Neural cell (in vitro differentiated cells): ENCODE measurements around the gene COG5. TPM values are rescaled to one million over a fixed set of nuclear protein-coding genes. Genes with fewer than 3 reads are reported as not detected.

Experiments used
- H2AFZ ChIP-seq: fragments of 200-600, 300-800 bp; sonication (generic), shearing (Covaris generic); 2 replicates; pipeline ENCODE4 v1.6.0; 2014; ENCODE audit warnings: low read depth, mild to moderate bottlenecking, antibody characterized with exemption, low read length, moderate library complexity
- H3F3A ChIP-seq: fragments of 200-600 bp; shearing (Covaris generic); 2 replicates; pipeline ENCODE4 v1.6.1; 2016; ENCODE audit warnings: mild to moderate bottlenecking, moderate library complexity, mixed read lengths, antibody characterized with exemption, low read length; ENCODE audit not compliant: insufficient read depth, poor library complexity, severe bottlenecking
- H3K27ac ChIP-seq: fragments of 200-600, 300-800 bp; sonication (generic), shearing (Covaris generic); 2 replicates; pipeline ENCODE4 v1.5.1; 2014; ENCODE audit warnings: mild to moderate bottlenecking, low read length, moderate library complexity
- H3K27me3 ChIP-seq: fragments of 300-800, 200-600 bp; sonication (generic), shearing (Covaris generic); 2 replicates; pipeline ENCODE4 v1.6.0; 2014; ENCODE audit warnings: mild to moderate bottlenecking, low read depth, low read length, moderate library complexity; ENCODE audit not compliant: insufficient read depth
- H3K36me3 ChIP-seq: fragments of 300-800, 200-600 bp; sonication (generic), shearing (Covaris generic); 2 replicates; pipeline ENCODE4 v1.5.1; 2014; ENCODE audit warnings: mild to moderate bottlenecking, antibody characterized with exemption, low read length, moderate library complexity; ENCODE audit not compliant: insufficient read depth
- H3K4me2 ChIP-seq: fragments of 300-800, 200-600 bp; sonication (generic), shearing (Covaris generic); 2 replicates; pipeline ENCODE4 v1.6.0; 2014; ENCODE audit warnings: mild to moderate bottlenecking, low read length
- H3K4me3 ChIP-seq: fragments of 300-800, 200-600 bp; sonication (generic), shearing (Covaris generic); 2 replicates; pipeline ENCODE4 v1.5.1; 2014; ENCODE audit warnings: mild to moderate bottlenecking, low read length, moderate library complexity
- H3K79me2 ChIP-seq: fragments of 200-600 bp; shearing (Covaris generic); replicated peaks from 2 replicates; pipeline ENCODE4 v1.6.0; 2014; ENCODE audit warnings: mild to moderate bottlenecking, low read length, moderate library complexity; ENCODE audit not compliant: insufficient read depth
- H3K9ac ChIP-seq: fragments of 300-800, 200-600 bp; sonication (generic), shearing (Covaris generic); 2 replicates; pipeline ENCODE4 v1.6.1; 2016; ENCODE audit warnings: mild to moderate bottlenecking, low read length, mixed read lengths
- H3K9me2 ChIP-seq: fragments of 200-600 bp; shearing (Covaris generic); 2 replicates; pipeline ENCODE4 v1.6.1; 2016; ENCODE audit warnings: mild to moderate bottlenecking, low read length, mixed read lengths; ENCODE audit not compliant: insufficient read depth
- H3K9me3 ChIP-seq: fragments of 200-600, 300-800 bp; sonication (generic), shearing (Covaris generic); 2 replicates; pipeline ENCODE4 v1.6.1; 2016; ENCODE audit warnings: mild to moderate bottlenecking, mixed run types, low read length, moderate library complexity, mixed read lengths
- H4K20me1 ChIP-seq: fragments of 200-600 bp; shearing (Covaris generic); 2 replicates; pipeline ENCODE4 v1.6.1; 2016; ENCODE audit warnings: mild to moderate bottlenecking, mixed run types; ENCODE audit not compliant: insufficient read depth
- EP300 ChIP-seq: fragments of 450-650 bp; conservative IDR thresholded peaks from 2 replicates; pipeline ENCODE4 v1.6.1; 2014; ENCODE audit warnings: antibody characterized with exemption, mild to moderate bottlenecking, moderate library complexity; ENCODE audit not compliant: poor library complexity, severe bottlenecking
- EZH2 ChIP-seq: fragments of 200-600, 300-800 bp; shearing (Covaris generic), sonication (generic); IDR thresholded peaks from 2 replicates; pipeline ENCODE4 v1.6.1; 2014; ENCODE audit warnings: antibody characterized with exemption, low read length, borderline replicate concordance, mild to moderate bottlenecking; ENCODE audit not compliant: insufficient read depth, poor library complexity, severe bottlenecking
- MXI1 ChIP-seq: fragments of 450-650 bp; conservative IDR thresholded peaks from 2 replicates; pipeline ENCODE4 v1.6.1; 2014; ENCODE audit warnings: antibody characterized with exemption, mild to moderate bottlenecking; ENCODE audit not compliant: poor library complexity, severe bottlenecking
- POLR2AphosphoS5 ChIP-seq: IDR thresholded peaks from 2 replicates; pipeline ENCODE4 v1.6.1; 2012
- RAD21 ChIP-seq: fragments of 450-650 bp; conservative IDR thresholded peaks from 2 replicates; pipeline ENCODE4 v1.6.1; 2014; ENCODE audit warnings: antibody characterized with exemption, mild to moderate bottlenecking, moderate library complexity
- SMC3 ChIP-seq: fragments of 450-650 bp; conservative IDR thresholded peaks from 2 replicates; pipeline ENCODE4 v1.6.1; 2014; ENCODE audit warnings: antibody characterized with exemption, mild to moderate bottlenecking, moderate library complexity; ENCODE audit not compliant: poor library complexity
- TAF1 ChIP-seq: IDR thresholded peaks from 2 replicates; pipeline ENCODE4 v1.6.1; 2012; ENCODE audit warnings: low read depth
- polyA plus RNA-seq: library from polyadenylated mRNA; depleted of rRNA; stranded (reverse); fragments of >200 nt; gene quantifications from 2 replicates; pipeline ENCODE4 v1.2.3, GENCODE V29; 2014
- TF ChIP-seq, protein P1 (sequence below): IDR thresholded peaks from 2 replicates; pipeline ENCODE4 v1.6.1; 2012; ENCODE audit warnings: borderline replicate concordance
- TF ChIP-seq, protein P2 (sequence below): fragments of 450-650 bp; IDR thresholded peaks from 2 replicates; pipeline ENCODE4 v1.5.1; 2014; ENCODE audit warnings: antibody characterized with exemption, mild to moderate bottlenecking, moderate library complexity; ENCODE audit not compliant: poor library complexity, severe bottlenecking

The COG5 gene
- polyA plus RNA-seq, 1 donor from 2014 or later: 13.3 TPM

DNA sequence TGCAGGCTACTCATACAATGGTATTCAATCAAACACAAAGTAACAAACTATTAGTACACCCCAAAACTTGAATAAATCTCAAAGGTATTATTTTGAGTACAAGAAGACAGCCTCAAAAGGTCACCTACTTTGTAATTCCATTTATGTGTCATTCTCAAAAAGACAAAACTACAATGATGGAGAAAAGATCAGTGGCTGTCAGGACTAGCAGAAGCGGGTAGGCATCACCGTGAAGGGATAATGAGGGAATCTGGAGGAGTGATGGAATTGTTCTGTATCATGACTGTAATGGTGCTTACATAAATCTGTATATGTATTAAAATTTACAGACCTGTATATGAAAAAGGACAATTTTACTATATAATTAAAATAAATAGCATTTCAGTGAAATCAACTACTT is 37.0 kb downstream of the COG5 start:
- H3K27me3 ChIP-seq: no peaks in the 10 kb centered on the region
- H3K9ac ChIP-seq: no peak overlapping the region
- H3K4me3 ChIP-seq: no peak overlapping the region
- no peaks in the 10 kb centered on the region for H3F3A ChIP-seq
- H3K9me3 ChIP-seq: no peaks in the 10 kb centered on the region
- H3K36me3 ChIP-seq: no peaks in the 10 kb centered on the region
- no peak overlapping the region for H2AFZ ChIP-seq
- no peaks in the 10 kb centered on the region for H3K9me2 ChIP-seq
- H3K4me2 ChIP-seq: peak overlapping the region; percentile 12
- peak overlapping the region; percentile 62 for H3K27ac ChIP-seq
- TF ChIP-seq SMC3 (no peak), EZH2 (no peak), TAF1 (no peak), EP300 (peak; percentile 90), RAD21 (no peak), MXI1 (no peak), POLR2AphosphoS5 (peak; percentile 67)
- TF ChIP-seq, protein P1, sequence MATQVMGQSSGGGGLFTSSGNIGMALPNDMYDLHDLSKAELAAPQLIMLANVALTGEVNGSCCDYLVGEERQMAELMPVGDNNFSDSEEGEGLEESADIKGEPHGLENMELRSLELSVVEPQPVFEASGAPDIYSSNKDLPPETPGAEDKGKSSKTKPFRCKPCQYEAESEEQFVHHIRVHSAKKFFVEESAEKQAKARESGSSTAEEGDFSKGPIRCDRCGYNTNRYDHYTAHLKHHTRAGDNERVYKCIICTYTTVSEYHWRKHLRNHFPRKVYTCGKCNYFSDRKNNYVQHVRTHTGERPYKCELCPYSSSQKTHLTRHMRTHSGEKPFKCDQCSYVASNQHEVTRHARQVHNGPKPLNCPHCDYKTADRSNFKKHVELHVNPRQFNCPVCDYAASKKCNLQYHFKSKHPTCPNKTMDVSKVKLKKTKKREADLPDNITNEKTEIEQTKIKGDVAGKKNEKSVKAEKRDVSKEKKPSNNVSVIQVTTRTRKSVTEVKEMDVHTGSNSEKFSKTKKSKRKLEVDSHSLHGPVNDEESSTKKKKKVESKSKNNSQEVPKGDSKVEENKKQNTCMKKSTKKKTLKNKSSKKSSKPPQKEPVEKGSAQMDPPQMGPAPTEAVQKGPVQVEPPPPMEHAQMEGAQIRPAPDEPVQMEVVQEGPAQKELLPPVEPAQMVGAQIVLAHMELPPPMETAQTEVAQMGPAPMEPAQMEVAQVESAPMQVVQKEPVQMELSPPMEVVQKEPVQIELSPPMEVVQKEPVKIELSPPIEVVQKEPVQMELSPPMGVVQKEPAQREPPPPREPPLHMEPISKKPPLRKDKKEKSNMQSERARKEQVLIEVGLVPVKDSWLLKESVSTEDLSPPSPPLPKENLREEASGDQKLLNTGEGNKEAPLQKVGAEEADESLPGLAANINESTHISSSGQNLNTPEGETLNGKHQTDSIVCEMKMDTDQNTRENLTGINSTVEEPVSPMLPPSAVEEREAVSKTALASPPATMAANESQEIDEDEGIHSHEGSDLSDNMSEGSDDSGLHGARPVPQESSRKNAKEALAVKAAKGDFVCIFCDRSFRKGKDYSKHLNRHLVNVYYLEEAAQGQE: peak; percentile 44
- TF ChIP-seq, protein P2, sequence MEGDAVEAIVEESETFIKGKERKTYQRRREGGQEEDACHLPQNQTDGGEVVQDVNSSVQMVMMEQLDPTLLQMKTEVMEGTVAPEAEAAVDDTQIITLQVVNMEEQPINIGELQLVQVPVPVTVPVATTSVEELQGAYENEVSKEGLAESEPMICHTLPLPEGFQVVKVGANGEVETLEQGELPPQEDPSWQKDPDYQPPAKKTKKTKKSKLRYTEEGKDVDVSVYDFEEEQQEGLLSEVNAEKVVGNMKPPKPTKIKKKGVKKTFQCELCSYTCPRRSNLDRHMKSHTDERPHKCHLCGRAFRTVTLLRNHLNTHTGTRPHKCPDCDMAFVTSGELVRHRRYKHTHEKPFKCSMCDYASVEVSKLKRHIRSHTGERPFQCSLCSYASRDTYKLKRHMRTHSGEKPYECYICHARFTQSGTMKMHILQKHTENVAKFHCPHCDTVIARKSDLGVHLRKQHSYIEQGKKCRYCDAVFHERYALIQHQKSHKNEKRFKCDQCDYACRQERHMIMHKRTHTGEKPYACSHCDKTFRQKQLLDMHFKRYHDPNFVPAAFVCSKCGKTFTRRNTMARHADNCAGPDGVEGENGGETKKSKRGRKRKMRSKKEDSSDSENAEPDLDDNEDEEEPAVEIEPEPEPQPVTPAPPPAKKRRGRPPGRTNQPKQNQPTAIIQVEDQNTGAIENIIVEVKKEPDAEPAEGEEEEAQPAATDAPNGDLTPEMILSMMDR: no peak
- H3K79me2 ChIP-seq: no peaks in the 10 kb centered on the region
- H4K20me1 ChIP-seq: no peaks in the 10 kb centered on the region

DNA sequence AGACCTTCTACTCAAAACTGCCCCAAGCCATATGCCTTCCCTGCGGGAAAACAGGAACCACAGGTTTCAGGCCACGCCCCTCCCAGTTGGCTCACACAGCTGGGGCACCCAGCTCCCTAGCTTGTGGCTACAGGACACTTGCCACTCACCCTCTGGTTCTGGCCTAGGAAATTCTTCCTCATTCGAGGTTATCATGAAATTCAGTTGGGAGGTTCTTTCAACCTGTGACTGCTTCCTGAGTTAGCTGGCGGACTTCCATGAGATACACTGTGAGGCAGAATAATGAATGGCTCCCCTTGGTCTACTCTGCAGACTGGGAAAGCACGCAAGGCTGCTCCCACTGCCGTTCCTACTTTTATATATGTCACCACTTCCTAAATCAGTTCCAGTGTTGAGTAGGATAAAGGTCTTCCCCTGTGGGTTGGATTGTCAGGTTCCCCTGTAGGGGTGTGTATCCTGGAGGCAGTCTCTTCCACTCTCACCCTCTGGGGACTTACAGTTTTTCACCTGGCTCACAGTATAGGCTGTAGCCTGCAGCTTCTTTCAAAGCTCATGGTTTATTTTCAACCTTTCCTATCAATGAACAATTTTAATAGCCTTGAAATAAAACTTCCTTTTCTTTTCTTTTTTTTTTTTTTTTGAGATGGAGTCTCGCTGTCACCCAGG is 56.9 kb downstream of the COG5 start:
- H3K4me3 ChIP-seq: no peak overlapping the region
- H3K36me3 ChIP-seq: no peaks in the 10 kb centered on the region
- TF ChIP-seq TAF1: no peak
- no peak for TF ChIP-seq EZH2
- TF ChIP-seq, protein P2: no peak
- TF ChIP-seq, protein P1: no peak
- TF ChIP-seq MXI1: no peak
- TF ChIP-seq POLR2AphosphoS5: no peak
- no peak for TF ChIP-seq RAD21
- H3K4me2 ChIP-seq: no peak overlapping the region
- H3F3A ChIP-seq: no peaks in the 10 kb centered on the region
- H4K20me1 ChIP-seq: no peaks in the 10 kb centered on the region
- no peaks in the 10 kb centered on the region for H3K9me2 ChIP-seq
- no peak overlapping the region for H2AFZ ChIP-seq
- H3K9me3 ChIP-seq: no peaks in the 10 kb centered on the region
- no peak overlapping the region for H3K27ac ChIP-seq
- no peak overlapping the region for H3K9ac ChIP-seq
- H3K27me3 ChIP-seq: no peaks in the 10 kb centered on the region
- no peaks in the 10 kb centered on the region for H3K79me2 ChIP-seq
